Astrocyte (in vitro differentiated cells and primary cell): ENCODE measurements around the gene BPNT1.

Experiments used
- CTCF ChIP-seq: IDR thresholded peaks from 2 replicates; pipeline ENCODE4 v1.5.1; 2011; ENCODE audit warnings: low read depth, mild to moderate bottlenecking, inconsistent platforms, low read length, moderate library complexity; ENCODE audit not compliant: insufficient read depth
- EZH2 ChIP-seq: IDR thresholded peaks from 2 replicates; pipeline ENCODE4 v1.6.1; 2012; ENCODE audit warnings: mild to moderate bottlenecking, low read length, inconsistent platforms; ENCODE audit not compliant: insufficient read depth

GRCh38 chr1:220032911-220033310 lies 56.7 kb downstream of the BPNT1 start:
- TF ChIP-seq CTCF = no peak
- no peak for TF ChIP-seq EZH2
